ENCODE results near the gene SBNO2. TPM values are rescaled to one million over a fixed set of nuclear protein-coding genes. Genes with fewer than 3 reads are reported as not detected.
"Not testable (repeated sequence)": the region's sequence is repeated elsewhere in the genome, so short reads cannot be mapped to it uniquely, and the experiment has no call there.

The SBNO2 gene
- total RNA-seq, 1 donor from 2014 or later, result 91.6 TPM

DNA sequence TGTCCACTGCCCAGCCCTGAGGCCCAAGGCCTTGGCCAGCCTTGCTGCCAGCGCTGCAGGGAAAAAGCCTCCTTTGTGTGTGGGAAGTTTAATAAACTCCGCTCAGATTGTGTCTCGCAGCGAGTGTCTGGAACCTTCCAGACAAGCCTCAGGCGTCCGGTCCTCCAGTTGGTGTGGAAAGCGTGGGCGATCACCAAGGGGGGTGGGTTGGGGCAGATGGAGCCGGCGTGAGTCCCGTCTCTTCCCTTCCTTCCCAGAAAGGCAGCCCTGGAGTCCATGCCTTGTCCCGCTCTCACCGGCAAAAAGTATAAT, 36.1 kb upstream of the SBNO2 start:
- H3K27ac ChIP-seq, result no peak overlapping the region
- peaks cover 84% of the 10 kb centered on the region for H3K4me1 ChIP-seq
- intact Hi-C loops (cut with DNase I), result no loop called here
- H3K9me3 ChIP-seq, result no peaks in the 10 kb centered on the region
- no peak overlapping the region for H3K4me3 ChIP-seq
- ATAC-seq (no peak), DNase-seq (no peak)
- H3K36me3 ChIP-seq, result peaks cover 14% of the 10 kb centered on the region
- TF ChIP-seq, protein P1, sequence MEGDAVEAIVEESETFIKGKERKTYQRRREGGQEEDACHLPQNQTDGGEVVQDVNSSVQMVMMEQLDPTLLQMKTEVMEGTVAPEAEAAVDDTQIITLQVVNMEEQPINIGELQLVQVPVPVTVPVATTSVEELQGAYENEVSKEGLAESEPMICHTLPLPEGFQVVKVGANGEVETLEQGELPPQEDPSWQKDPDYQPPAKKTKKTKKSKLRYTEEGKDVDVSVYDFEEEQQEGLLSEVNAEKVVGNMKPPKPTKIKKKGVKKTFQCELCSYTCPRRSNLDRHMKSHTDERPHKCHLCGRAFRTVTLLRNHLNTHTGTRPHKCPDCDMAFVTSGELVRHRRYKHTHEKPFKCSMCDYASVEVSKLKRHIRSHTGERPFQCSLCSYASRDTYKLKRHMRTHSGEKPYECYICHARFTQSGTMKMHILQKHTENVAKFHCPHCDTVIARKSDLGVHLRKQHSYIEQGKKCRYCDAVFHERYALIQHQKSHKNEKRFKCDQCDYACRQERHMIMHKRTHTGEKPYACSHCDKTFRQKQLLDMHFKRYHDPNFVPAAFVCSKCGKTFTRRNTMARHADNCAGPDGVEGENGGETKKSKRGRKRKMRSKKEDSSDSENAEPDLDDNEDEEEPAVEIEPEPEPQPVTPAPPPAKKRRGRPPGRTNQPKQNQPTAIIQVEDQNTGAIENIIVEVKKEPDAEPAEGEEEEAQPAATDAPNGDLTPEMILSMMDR (IDR thresholded peaks at IDR 0.05), result no peak
- no peaks in the 10 kb centered on the region for H3K27me3 ChIP-seq (ENCODE audit: low read depth)

DNA sequence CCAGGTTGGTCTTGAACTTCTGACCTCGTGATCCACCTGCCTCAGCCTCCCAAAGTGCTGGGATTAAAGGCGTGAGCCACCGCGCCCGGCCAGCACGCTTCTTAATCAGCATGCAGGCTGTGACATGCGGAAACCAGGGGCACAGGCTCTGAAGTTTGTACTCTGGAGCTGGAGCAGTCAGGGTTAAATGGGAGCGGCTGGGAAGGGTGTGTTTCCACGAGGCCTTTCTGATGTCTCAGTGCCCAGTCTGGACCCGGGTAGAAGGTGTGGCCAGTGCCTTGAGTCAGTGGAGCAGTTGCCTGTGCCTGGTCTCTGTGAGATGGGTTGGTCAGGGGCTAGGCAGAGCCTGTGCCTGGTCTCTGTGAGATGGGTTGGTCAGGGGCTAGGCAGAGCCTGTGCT, 34.8 kb upstream of the SBNO2 start:
- intact Hi-C loops (cut with DNase I); H3K27ac ChIP-seq; ATAC-seq; H3K9me3 ChIP-seq; H3K27me3 ChIP-seq (ENCODE audit: low read depth); DNase-seq; H3K4me3 ChIP-seq: not testable (repeated sequence)
- peaks cover 14% of the 10 kb centered on the region for H3K36me3 ChIP-seq
- H3K4me1 ChIP-seq, result peaks cover 84% of the 10 kb centered on the region

DNA sequence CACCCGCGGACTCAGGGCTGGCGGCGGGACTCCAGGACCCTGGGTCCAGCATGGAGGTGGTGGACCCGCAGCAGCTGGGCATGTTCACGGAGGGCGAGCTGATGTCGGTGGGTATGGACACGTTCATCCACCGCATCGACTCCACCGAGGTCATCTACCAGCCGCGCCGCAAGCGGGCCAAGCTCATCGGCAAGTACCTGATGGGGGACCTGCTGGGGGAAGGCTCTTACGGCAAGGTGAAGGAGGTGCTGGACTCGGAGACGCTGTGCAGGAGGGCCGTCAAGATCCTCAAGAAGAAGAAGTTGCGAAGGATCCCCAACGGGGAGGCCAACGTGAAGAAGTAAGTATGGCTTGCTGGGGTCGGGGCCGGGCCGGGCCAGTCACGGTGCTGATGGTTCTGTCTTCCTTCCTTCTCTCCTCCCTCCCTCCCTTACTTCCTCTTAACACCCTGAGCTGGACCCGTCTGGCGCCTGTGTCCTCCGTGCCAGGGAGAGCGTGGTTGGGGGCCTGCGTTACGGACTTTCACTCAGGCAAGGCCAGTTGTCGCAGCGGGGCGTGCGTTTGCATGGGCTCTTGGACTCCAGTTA, 32.9 kb upstream of the SBNO2 start:
- TF ChIP-seq, protein P1 (IDR thresholded peaks at IDR 0.05), result no peak
- Histone ChIP-seq H3K9me3 (no peaks in the 10 kb centered on the region), H3K27me3 (ENCODE audit: low read depth) (no peaks in the 10 kb centered on the region), H3K27ac (peak overlapping the region; percentile 71), H3K4me3 (peak overlapping the region; percentile 80), H3K36me3 (peaks cover 10% of the 10 kb centered on the region), H3K4me1 (peaks cover 71% of the 10 kb centered on the region)
- peak; percentile 11 to 16 for ATAC-seq
- peak; percentile 71 for DNase-seq
- intact Hi-C loops (cut with DNase I), result no loop called here

DNA sequence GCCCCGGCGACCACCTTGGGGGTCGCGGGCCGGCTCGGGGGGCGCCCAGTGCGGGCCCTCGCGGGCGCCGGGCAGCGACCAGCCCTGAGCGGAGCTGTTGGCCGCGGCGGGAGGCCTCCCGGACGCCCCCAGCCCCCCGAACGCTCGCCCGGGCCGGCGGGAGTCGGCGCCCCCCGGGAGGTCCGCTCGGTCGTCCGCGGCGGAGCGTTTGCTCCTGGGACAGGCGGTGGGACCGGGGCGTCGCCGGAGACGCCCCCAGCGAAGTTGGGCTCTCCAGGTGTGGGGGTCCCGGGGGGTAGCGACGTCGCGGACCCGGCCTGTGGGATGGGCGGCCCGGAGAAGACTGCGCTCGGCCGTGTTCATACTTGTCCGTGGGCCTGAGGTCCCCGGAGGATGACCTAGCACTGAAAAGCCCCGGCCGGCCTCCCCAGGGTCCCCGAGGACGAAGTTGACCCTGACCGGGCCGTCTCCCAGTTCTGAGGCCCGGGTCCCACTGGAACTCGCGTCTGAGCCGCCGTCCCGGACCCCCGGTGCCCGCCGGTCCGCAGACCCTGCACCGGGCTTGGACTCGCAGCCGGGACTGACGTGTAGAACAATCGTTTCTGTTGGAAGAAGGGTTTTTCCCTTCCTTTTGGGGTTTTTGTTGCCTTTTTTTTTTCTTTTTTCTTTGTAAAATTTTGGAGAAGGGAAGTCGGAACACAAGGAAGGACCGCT, 32.2 kb upstream of the SBNO2 start:
- peaks cover 66% of the 10 kb centered on the region for H3K4me1 ChIP-seq
- DNase-seq (no peak), ATAC-seq (no peak)
- no peaks in the 10 kb centered on the region for H3K9me3 ChIP-seq
- H3K36me3 ChIP-seq, result peaks cover 10% of the 10 kb centered on the region
- peak overlapping the region; percentile 71 for H3K27ac ChIP-seq
- H3K27me3 ChIP-seq (ENCODE audit: low read depth), result no peaks in the 10 kb centered on the region
- intact Hi-C loops (cut with DNase I), result no loop called here
- TF ChIP-seq, protein P1 (IDR thresholded peaks at IDR 0.05), result no peak
- H3K4me3 ChIP-seq, result peak overlapping the region; percentile 80

DNA sequence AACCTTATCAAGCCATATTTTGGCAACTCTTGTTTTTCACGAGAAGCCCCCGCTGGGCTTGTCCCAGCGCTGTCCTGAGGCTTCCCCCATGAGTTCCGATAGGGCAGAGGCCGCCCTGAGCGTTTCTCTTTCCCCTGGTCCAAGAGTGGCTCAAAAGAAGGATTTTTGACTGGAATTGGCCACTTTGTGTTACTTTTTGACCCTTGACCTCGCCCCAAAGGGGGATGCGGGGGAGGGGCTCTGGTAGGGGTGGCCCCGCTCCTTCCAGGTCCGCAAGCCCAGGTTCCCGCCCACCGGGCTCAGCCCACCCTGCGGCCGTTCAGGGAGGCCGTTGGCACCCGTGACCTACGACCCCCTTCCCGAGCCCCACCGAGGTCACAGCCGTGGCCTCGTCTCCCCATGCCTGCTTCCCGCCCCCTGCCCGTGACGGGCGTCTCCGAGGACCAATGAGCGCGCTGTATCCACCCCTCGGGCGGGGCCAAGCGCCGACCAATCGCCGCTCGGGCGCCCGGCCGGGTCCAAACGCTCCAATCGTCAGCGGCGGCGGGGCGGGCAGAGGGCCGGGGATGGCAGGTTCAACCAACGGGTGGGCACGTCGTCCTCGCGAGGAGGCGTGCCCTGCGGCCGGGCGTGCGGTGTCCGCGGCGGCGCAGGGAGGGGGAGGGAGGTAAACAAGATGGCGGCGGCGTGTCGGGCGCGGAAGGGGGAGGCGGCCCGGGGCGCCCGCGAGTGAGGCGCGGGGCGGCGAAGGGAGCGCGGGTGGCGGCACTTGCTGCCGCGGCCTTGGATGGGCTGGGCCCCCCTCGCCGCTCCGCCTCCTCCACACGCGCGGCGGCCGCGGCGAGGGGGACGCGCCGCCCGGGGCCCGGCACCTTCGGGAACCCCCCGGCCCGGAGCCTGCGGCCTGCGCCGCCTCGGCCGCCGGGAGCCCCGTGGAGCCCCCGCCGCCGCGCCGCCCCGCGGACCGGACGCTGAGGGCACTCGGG, 31.3 kb upstream of the SBNO2 start, which contains the start of gene STK11:
Gene STK11 (plus strand): TSS at position 665 of the 986 bp plus-strand sequence. CDS start 1,136 bp downstream, outside the sequence.
- peak within 1 kb of the TSS; percentile 79 for H3K27ac ChIP-seq
- peaks cover 8% of the 10 kb centered on the region for H3K36me3 ChIP-seq
- ATAC-seq (peak; percentile 97), DNase-seq (peak; percentile 99)
- intact Hi-C loops (cut with DNase I), result no loop called here
- H3K4me1 ChIP-seq, result peaks cover 59% of the 10 kb centered on the region
- TF ChIP-seq, protein P1 (IDR thresholded peaks at IDR 0.05), result no peak
- no peaks in the 10 kb centered on the region for H3K9me3 ChIP-seq
- peak within 1 kb of the TSS; percentile 80 for H3K4me3 ChIP-seq
- H3K27me3 ChIP-seq (ENCODE audit: low read depth), result no peaks in the 10 kb centered on the region

DNA sequence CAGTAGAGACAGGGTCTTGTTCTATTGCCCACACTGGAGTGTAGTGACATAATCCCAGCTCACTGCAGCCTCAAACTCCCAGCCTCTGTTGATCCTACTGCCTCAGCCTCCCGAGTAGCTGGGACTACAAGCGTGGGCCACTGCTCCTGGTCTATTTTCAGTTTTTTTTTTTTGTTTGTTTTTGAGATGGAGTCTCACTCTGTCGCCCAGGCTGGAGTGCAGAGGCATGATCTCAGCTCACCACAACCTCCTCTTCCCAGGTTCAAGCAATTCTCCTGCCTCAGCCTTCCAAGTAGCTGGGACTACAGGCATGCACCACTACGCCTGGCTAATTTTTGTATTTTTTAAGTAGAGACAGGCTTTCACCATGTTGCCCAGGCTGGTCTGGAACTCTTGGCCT, 26.5 kb upstream of the SBNO2 start:
- DNase-seq; H3K4me3 ChIP-seq; H3K27me3 ChIP-seq (ENCODE audit: low read depth); H3K27ac ChIP-seq; ATAC-seq; H3K36me3 ChIP-seq; intact Hi-C loops (cut with DNase I); H3K9me3 ChIP-seq: not testable (repeated sequence)
- H3K4me1 ChIP-seq, result peaks cover 19% of the 10 kb centered on the region
